Activated naive CD4-positive, alpha-beta T cell treated with anti-CD3 and anti-CD28 coated beads, Interleukin-2, amount 50 U/mL, for 24 hours (primary cell): ENCODE measurements around the gene RRP12.

Source experiments
- H3K27ac Mint-ChIP-seq: one replicate; pipeline ENCODE4 v1.8.0; 2021; ENCODE audit warnings: mild to moderate bottlenecking, mixed read lengths
- H3K27me3 Mint-ChIP-seq: one replicate; pipeline ENCODE4 v1.8.0; 2021; ENCODE audit warnings: mixed read lengths
- H3K36me3 Mint-ChIP-seq: one replicate; pipeline ENCODE4 v1.8.0; 2021; ENCODE audit warnings: mixed read lengths
- H3K4me1 Mint-ChIP-seq: one replicate; pipeline ENCODE4 v1.8.0; 2021; ENCODE audit warnings: mixed read lengths
- H3K4me3 Mint-ChIP-seq: one replicate; pipeline ENCODE4 v1.8.0; 2021; ENCODE audit warnings: mild to moderate bottlenecking, mixed read lengths
- H3K9me3 Mint-ChIP-seq: one replicate; pipeline ENCODE4 v1.8.0; 2021; ENCODE audit warnings: mixed read lengths

RRP12 gene

DNA sequence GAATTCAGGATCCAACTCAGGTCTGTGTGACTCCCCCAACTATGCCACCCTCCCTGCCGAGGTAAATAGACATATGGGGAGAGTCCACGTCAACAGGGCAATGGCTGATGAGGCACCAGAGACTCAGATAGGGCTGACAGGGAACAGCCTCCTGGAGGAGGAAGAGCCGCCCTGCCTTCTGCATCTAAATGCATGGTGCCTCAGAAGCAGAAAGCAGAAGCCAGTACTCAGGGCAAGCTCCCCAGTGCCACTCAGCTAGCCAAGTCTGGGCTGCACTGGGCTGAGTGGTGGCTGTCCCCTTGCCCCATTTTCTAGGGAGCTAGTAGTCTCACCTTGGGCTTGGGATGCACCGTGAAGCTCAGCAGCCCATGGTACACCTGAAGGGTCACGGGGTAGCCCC lies 11.0 kb downstream of the RRP12 start:
- H3K4me3 Mint-ChIP-seq, result no peak overlapping the region
- H3K9me3 Mint-ChIP-seq, result no peaks in the 10 kb centered on the region
- peaks cover 4% of the 10 kb centered on the region for H3K4me1 Mint-ChIP-seq
- H3K27ac Mint-ChIP-seq, result no peak overlapping the region
- H3K27me3 Mint-ChIP-seq, result no peaks in the 10 kb centered on the region
- peaks cover 12% of the 10 kb centered on the region for H3K36me3 Mint-ChIP-seq

DNA sequence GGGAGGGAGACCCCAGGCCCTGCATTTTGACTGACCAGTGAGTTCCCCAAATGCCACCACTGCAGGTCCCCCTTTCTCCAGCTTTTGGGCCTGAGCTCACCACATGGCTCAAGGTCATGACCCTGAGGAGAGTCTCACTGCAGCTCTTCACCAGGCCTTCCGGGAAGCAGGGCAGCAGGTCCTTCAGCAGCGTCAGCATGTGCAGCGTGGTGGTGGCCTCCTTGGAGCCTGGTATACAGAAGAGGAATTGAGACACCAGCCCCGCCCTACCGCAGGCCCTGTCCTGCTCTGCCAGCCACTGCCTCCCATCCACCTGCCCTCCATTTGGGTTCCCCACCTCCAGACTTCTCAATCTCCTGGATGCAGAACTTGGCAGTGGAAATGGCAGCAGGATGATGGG lies 13.0 kb downstream of the RRP12 start:
- Mint-ChIP-seq H3K27me3 (no peaks in the 10 kb centered on the region), H3K4me3 (no peak overlapping the region), H3K4me1 (peaks cover 2% of the 10 kb centered on the region), H3K36me3 (peaks cover 10% of the 10 kb centered on the region), H3K9me3 (no peaks in the 10 kb centered on the region), H3K27ac (no peak overlapping the region)

DNA sequence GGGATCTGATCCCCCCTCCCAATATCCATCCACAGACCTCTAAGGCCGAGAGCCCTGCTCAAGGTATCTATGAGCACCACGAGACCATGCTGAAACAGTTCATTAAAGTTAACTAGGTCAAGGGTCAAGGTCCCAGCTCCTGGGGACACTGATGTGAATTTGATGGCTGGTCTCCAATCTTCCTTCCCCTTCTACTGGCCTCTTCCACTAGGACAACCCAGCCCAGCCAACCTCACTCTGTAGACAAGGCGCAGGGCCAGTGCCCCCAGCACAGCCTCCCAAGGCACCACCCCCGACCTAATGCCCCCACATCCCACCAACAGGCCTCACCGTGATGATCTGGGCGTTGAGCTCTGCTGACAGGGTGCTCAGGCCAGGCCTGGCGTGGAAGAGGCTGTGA lies 15.6 kb downstream of the RRP12 start:
- Mint-ChIP-seq H3K9me3 (no peaks in the 10 kb centered on the region), H3K36me3 (peaks cover 8% of the 10 kb centered on the region), H3K27ac (peak overlapping the region; percentile 55), H3K4me3 (no peak overlapping the region), H3K27me3 (no peaks in the 10 kb centered on the region), H3K4me1 (no peaks in the 10 kb centered on the region)

DNA sequence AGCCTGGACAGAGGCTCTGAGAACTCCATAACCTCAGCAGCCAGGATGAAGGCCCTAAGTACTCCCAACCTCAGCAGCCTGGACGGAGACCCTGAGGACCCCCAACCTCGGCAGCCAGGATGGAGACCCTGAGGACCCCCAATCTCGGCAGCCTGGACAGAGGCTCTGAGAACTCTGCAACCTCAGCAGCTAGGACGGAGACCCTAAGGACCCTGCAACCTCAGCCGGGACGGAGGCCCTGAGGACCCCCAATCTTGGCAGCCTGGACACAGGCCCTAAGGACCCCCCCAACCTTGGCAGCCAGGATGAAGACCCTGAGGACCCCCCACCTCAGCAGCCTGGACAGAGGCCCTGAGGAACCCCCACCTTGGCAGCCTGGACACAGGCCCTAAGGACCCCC lies 16.5 kb downstream of the RRP12 start:
- Mint-ChIP-seq H3K27me3 (no peaks in the 10 kb centered on the region), H3K36me3 (peaks cover 8% of the 10 kb centered on the region), H3K27ac (no peak overlapping the region)

DNA sequence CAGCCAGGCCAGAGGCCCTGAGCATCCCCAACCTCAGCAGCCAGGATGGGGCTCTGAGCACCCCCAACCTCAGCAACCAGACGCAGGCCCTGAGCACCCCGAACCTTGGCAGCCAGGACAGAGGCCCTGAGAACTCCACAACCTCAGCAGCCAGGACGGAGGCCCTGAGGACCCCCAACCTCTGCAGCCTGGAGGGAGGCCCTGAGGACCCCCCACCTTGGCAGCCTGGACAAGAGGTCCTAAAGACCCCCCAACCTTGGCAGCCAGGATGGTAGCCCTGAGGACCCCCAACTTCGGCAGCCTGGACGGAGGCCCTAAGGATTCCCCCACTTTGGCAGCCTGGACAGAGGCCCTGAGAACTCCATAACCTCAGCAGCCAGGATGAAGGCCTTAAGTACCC lies 17.0 kb downstream of the RRP12 start:
- Mint-ChIP-seq H3K4me3 (no peak overlapping the region), H3K27me3 (no peaks in the 10 kb centered on the region), H3K27ac (no peak overlapping the region), H3K36me3 (peaks cover 8% of the 10 kb centered on the region), H3K9me3 (no peaks in the 10 kb centered on the region), H3K4me1 (no peaks in the 10 kb centered on the region)

More for the DNA sequence above, 16.5 kb downstream of the RRP12 start:
- H3K9me3 Mint-ChIP-seq, result no peaks in the 10 kb centered on the region
- H3K4me1 Mint-ChIP-seq, result no peaks in the 10 kb centered on the region
- no peak overlapping the region for H3K4me3 Mint-ChIP-seq

DNA sequence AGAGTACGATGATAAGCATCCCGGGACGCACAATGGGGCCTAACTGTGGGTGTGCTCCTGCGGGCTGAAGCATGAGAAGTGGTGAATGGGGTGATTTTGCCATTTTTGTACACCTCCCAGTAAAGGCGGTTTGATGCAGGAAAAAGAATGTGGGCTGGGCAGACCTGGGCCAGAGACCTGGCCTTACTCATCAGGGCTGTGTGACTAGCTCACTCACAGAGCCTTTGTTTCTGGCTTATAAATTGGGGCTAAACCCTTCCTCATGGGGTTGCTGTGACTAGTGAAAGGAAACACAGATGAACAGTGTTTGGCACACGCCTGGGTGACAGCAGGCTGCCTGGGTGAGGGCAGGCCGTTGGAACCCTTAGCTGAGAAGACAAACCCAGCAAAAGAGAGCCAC lies 18.0 kb downstream of the RRP12 start:
- no peaks in the 10 kb centered on the region for H3K27me3 Mint-ChIP-seq
- H3K4me1 Mint-ChIP-seq, result no peaks in the 10 kb centered on the region
- H3K27ac Mint-ChIP-seq, result no peak overlapping the region
- H3K4me3 Mint-ChIP-seq, result no peak overlapping the region
- peaks cover 2% of the 10 kb centered on the region for H3K36me3 Mint-ChIP-seq
- no peaks in the 10 kb centered on the region for H3K9me3 Mint-ChIP-seq

DNA sequence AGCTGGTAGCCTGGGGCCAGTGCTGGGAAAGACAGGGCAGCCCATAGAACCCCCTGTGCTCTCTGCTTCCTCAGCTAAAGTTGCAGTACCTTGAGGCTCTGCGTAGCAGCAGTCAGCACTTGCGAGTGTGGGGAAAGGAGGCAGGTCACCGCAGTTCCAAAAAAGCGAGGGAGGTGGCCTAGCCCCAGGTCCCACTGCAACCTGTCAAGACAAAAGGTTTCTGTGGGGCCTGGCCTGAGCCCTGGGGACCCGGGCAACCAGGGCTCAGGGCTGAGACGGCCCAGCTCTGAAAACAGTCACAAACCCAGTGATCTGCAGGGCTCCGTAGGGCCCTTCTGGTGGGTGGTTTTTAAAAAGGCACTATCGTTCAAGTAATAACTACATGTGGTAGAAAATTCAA lies 19.5 kb downstream of the RRP12 start:
- Mint-ChIP-seq H3K4me1 (no peaks in the 10 kb centered on the region), H3K36me3 (no peaks in the 10 kb centered on the region), H3K27me3 (no peaks in the 10 kb centered on the region), H3K4me3 (no peak overlapping the region), H3K9me3 (no peaks in the 10 kb centered on the region), H3K27ac (no peak overlapping the region)

DNA sequence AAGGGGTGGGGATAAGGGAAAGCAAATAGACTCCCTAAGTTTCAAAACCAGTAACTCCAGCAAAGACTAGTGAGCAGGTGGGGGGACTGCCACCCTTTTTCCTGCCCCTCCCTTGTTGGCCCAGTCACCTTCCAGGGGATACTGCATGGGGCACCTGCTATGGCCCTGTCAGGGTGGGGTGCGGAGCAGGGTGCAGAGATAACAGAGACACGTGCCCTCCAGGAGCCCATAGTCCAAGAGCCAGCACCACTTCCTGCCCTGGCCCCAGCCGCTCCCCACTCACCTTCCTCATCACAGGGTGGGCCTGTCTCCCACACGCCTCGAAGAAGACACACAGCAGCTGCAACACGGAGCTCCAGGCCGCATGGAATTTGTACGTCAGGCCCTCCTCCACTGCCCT lies 20.6 kb downstream of the RRP12 start:
- Mint-ChIP-seq H3K4me3 (no peak overlapping the region), H3K36me3 (no peaks in the 10 kb centered on the region), H3K9me3 (no peaks in the 10 kb centered on the region), H3K4me1 (no peaks in the 10 kb centered on the region), H3K27me3 (no peaks in the 10 kb centered on the region), H3K27ac (no peak overlapping the region)

DNA sequence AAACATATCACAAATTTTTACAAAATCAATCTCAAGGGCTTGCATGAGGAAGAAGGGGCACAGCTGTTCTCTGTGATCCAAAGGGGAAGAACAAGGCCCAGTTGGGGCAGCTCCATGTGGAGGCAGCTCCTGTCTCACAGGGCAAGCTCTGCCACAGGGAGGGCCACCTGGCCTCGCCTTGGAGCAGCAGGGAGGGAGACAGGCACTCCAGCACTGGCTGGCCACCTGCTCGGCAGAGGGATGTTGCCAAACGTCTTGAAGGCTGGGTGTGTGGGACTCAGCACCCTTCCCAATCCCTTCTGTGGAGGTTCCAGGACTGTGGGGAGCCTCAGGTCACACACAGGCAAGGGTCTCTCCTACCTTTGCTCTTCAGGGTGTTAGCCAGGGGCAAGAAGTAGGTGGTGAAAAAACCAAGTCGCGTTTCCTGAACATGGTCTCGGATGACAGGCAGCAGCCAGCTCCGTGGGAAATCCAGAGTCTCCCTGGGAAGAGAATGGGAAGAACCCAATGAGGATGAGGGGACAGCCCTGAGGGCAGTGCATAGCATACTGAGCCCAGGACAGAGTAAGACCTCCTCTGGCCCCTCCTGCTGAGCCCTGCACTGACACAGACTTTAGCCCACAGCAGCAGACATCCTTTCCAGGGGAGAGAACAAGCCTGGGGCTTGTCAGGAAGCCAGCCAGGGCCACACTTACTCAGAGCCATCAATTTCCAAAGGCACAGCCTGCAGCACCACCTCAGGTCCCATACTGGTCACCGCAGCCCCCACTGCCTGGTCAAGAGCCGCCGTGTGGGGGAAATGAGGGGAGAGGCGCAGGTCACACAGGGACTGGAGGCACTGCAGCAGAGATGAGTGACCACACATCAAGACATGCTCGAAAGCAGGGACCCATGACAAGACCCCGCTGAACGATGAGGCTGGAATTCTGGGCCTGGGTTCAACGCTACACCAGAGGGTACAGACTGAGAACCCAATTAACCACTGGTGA lies 21.9 kb downstream of the RRP12 start:
- no peaks in the 10 kb centered on the region for H3K27me3 Mint-ChIP-seq
- H3K27ac Mint-ChIP-seq, result no peak overlapping the region
- no peaks in the 10 kb centered on the region for H3K9me3 Mint-ChIP-seq

DNA sequence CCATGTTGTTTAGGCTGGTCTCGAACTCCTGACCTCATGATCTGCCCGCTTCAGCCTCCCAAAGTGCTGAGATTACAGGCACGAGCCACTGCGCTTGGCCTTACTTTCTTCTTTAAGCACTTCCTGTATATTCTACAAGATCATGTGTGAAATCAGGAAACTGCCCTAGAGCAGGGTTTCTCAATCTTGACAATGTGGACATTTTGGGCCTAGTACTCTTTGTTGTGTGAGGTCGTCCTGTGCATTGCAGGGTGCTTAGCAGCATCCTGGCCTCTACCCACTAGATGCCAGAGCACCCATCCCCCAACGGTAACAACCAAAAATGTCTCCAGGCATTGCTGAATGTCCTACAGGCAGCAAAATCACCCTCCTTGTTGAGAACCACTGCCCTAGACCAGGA lies 24.7 kb downstream of the RRP12 start:
- no peaks in the 10 kb centered on the region for H3K27me3 Mint-ChIP-seq
- no peak overlapping the region for H3K4me3 Mint-ChIP-seq
- H3K27ac Mint-ChIP-seq, result no peak overlapping the region
- no peaks in the 10 kb centered on the region for H3K4me1 Mint-ChIP-seq
- H3K36me3 Mint-ChIP-seq, result peaks cover 6% of the 10 kb centered on the region
- H3K9me3 Mint-ChIP-seq, result no peaks in the 10 kb centered on the region

More for the DNA sequence above, 21.9 kb downstream of the RRP12 start:
- no peaks in the 10 kb centered on the region for H3K4me1 Mint-ChIP-seq
- H3K36me3 Mint-ChIP-seq, result no peaks in the 10 kb centered on the region
- no peak overlapping the region for H3K4me3 Mint-ChIP-seq

DNA sequence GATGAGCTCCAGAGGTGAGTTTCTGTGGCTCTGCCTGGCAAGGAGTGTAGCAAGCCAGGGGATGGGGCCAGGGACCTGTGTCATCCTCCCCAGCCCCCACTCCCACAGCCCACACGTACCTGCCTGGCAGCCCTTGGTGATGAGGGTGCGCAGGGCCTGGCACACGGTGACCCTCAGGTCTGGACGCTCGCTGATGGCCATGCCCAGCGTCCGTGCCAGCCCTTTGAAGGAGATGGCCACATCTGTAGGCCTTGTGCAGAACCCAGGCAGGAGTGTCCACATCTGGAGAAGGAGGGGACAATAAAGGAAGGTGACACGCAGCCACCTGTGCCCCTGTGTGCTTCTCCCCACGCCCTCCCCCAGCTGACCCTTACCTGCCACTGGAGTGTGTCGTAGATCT lies 27.7 kb downstream of the RRP12 start:
- H3K27me3 Mint-ChIP-seq, result no peaks in the 10 kb centered on the region
- H3K4me1 Mint-ChIP-seq, result no peaks in the 10 kb centered on the region
- H3K4me3 Mint-ChIP-seq, result no peak overlapping the region
- no peak overlapping the region for H3K27ac Mint-ChIP-seq
- H3K36me3 Mint-ChIP-seq, result peaks cover 11% of the 10 kb centered on the region
- no peaks in the 10 kb centered on the region for H3K9me3 Mint-ChIP-seq

DNA sequence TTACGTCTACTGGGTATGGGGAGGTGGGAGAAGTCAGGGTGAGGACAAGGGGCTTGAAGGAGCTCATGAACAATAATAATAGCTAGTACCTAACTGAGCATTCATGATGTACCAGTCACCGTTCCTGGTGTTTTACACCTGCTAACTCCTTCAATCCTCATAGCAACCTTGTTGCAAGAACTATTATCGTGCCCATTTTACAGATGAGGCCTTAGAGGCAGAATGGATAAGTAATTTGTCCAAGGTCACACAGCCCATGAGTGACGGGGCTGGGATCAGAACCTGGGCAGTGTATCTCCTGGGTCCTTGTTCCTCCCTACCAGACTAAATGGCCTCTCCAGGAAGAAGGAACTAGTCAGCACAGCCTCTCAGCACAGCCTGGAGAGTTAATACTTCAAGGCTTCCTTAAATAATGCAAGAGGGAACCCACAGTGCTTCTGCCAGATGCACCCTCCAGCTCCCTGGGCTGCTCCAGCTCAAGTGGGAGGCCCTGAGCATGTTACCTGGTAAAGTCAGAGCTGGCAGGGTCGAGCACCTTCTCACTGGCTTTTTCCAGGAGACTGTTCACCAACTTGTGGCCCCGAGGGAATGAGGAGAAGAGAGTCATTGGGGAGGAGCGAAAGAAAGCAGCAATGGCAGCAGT lies 28.8 kb downstream of the RRP12 start:
- H3K4me1 Mint-ChIP-seq, result no peaks in the 10 kb centered on the region
- H3K27me3 Mint-ChIP-seq, result no peaks in the 10 kb centered on the region
- no peaks in the 10 kb centered on the region for H3K9me3 Mint-ChIP-seq
- no peak overlapping the region for H3K27ac Mint-ChIP-seq
- H3K4me3 Mint-ChIP-seq, result no peak overlapping the region
- peaks cover 11% of the 10 kb centered on the region for H3K36me3 Mint-ChIP-seq

DNA sequence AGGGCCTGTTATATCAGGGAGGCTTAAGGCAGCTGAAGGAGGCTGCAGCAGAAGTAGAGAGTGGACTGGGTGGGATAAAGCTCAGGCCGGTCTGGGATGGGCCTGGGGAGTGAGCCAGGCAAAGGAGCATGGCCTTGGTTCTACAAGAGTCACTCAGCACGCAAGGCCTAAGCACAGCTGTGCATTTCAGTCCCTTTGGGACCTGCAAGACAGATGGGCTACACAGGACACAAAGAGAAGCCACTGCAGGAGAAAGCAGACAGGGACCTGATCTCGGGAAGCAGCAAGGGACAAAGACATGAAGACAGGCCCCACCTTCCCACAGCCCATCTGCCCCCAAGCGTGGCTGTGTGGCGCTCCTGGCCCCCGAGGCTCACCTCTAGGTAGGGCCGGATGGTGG lies 29.4 kb downstream of the RRP12 start:
- Mint-ChIP-seq H3K36me3 (peaks cover 13% of the 10 kb centered on the region), H3K27ac (no peak overlapping the region), H3K27me3 (no peaks in the 10 kb centered on the region), H3K9me3 (no peaks in the 10 kb centered on the region), H3K4me3 (no peak overlapping the region), H3K4me1 (no peaks in the 10 kb centered on the region)

DNA sequence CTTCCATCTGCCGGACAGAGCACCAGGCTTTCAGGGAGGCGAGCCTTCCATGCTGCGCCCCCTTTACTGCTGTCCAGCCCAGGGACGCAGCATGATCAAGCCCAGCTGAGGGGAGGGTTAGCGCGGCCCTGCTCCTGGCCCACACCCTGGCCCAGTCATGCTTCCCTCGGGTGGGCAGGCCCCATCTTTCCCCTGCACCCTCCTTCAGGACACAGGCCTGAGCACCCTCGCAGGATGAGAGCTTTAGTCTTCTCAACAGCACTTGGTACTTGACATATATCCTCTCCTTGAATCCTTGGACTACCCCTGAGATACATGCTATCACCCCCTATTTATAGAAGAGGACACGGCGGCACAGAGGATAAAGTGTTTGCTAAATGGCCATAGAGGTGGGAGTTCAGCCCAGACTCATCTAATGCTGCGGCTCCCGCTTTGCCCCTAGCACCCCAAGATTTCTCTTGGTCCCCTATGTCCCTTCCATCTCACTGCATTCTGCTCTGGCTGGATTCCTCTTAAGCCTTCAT lies 34.0 kb downstream of the RRP12 start:
- H3K27ac Mint-ChIP-seq, result peak overlapping the region; percentile 14
- H3K4me3 Mint-ChIP-seq, result no peak overlapping the region
- no peaks in the 10 kb centered on the region for H3K27me3 Mint-ChIP-seq
- peaks cover 24% of the 10 kb centered on the region for H3K36me3 Mint-ChIP-seq
- H3K9me3 Mint-ChIP-seq, result no peaks in the 10 kb centered on the region
- H3K4me1 Mint-ChIP-seq, result no peaks in the 10 kb centered on the region

DNA sequence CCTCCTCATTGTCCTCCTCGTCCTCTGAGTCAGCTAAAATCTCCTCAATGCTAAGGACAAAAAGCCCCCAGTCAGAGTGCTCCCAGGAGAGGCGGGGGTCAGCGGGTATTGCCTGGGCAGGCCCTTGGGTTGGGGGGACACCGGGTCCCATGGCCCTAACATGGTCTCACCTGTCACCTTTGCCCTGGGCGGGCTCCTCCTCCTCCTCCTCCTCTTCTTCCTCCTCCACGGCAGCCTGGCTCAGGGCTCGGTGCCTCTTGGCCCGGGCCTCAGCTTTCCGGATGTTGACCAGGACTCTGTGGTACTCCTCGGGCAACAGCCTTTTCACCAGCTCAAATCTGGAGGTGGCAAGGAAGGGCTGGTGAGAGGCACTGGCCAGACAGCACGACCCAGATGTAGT lies 34.6 kb downstream of the RRP12 start:
- Mint-ChIP-seq H3K9me3 (no peaks in the 10 kb centered on the region), H3K27me3 (no peaks in the 10 kb centered on the region), H3K27ac (no peak overlapping the region), H3K4me3 (no peak overlapping the region), H3K36me3 (peaks cover 21% of the 10 kb centered on the region), H3K4me1 (no peaks in the 10 kb centered on the region)

DNA sequence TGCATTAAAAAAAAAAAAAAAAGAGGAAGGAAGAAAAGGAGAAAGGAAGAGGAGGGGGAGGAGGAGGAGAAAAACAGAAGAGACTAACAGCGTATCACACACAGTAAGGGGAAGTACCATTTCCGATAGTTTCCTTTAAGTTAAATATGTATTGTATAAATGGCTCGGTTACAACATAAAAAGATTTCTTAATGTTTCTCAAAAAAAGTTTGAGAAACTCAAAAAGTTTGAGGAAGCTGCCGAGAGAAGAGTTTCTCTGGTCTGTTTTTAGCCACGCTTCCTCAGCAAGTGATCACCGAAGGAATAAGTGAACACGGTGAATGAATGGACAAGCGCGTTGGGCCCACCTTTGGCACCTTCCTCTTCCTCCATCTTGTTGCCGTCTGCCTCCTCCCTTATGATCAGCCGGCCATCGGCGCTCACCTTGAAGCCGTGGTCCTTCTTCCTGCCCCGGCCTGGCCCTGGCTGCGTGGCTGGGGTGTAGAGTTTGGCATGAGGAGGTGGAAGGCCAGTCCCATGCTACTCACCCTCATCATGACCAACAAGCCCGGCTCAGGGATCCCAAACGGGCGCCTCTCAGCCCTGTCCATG lies 35.3 kb downstream of the RRP12 start:
- no peak overlapping the region for H3K27ac Mint-ChIP-seq
- peaks cover 19% of the 10 kb centered on the region for H3K36me3 Mint-ChIP-seq

More for the DNA sequence above, 35.3 kb downstream of the RRP12 start:
- H3K27me3 Mint-ChIP-seq, result no peaks in the 10 kb centered on the region
- H3K4me1 Mint-ChIP-seq, result no peaks in the 10 kb centered on the region
- H3K4me3 Mint-ChIP-seq, result no peak overlapping the region
- H3K9me3 Mint-ChIP-seq, result no peaks in the 10 kb centered on the region
